Measurements from ENCODE around the gene B3GNT5.

B3GNT5 gene

GRCh38 chr3:183210862-183211341 lies 42.2 kb upstream of the B3GNT5 start:
- H3K4me1 Mint-ChIP-seq: peaks cover 16% of the 10 kb centered on the region
- no peak overlapping the region for H3K4me3 Mint-ChIP-seq
- TF ChIP-seq CTCF (IDR thresholded peaks at IDR 0.05; ENCODE audit: unreplicated experiment in 3 of 3): no peak
- H3K36me3 Mint-ChIP-seq (ENCODE audit: low read depth): no peaks in the 10 kb centered on the region
- H3K9me3 Mint-ChIP-seq: no peaks in the 10 kb centered on the region
- no peaks in the 10 kb centered on the region for H3K27me3 Mint-ChIP-seq (ENCODE audit: low read depth)
- H3K27ac Mint-ChIP-seq: no peak overlapping the region

GRCh38 chr3:183211352-183211751 lies 41.7 kb upstream of the B3GNT5 start:
- TF ChIP-seq CTCF (IDR thresholded peaks at IDR 0.05; ENCODE audit: unreplicated experiment in 3 of 3): no peak
- no peak overlapping the region for H3K4me3 Mint-ChIP-seq
- H3K9me3 Mint-ChIP-seq: no peaks in the 10 kb centered on the region
- peaks cover 17% of the 10 kb centered on the region for H3K4me1 Mint-ChIP-seq
- no peaks in the 10 kb centered on the region for H3K36me3 Mint-ChIP-seq (ENCODE audit: low read depth)
- no peaks in the 10 kb centered on the region for H3K27me3 Mint-ChIP-seq (ENCODE audit: low read depth)
- H3K27ac Mint-ChIP-seq: no peak overlapping the region

- TF ChIP-seq CTCF (IDR thresholded peaks at IDR 0.05; ENCODE audit: unreplicated experiment in 3 of 3): no peak
Observed at GRCh38 chr3:183212096-183212495, 41.0 kb upstream of the B3GNT5 start.

GRCh38 chr3:183212565-183212964 lies 40.5 kb upstream of the B3GNT5 start:
- Mint-ChIP-seq H3K9me3 (no peaks in the 10 kb centered on the region), H3K27me3 (ENCODE audit: low read depth) (no peaks in the 10 kb centered on the region), H3K4me1 (peaks cover 17% of the 10 kb centered on the region), H3K4me3 (no peak overlapping the region), H3K27ac (no peak overlapping the region), H3K36me3 (ENCODE audit: low read depth) (no peaks in the 10 kb centered on the region)
- no peak for TF ChIP-seq CTCF (IDR thresholded peaks at IDR 0.05; ENCODE audit: unreplicated experiment in 3 of 3)

More at GRCh38 chr3:183212096-183212495, 41.0 kb upstream of the B3GNT5 start:
- Mint-ChIP-seq H3K4me1 (peaks cover 17% of the 10 kb centered on the region), H3K27me3 (ENCODE audit: low read depth) (no peaks in the 10 kb centered on the region), H3K36me3 (ENCODE audit: low read depth) (no peaks in the 10 kb centered on the region), H3K27ac (no peak overlapping the region), H3K9me3 (no peaks in the 10 kb centered on the region), H3K4me3 (no peak overlapping the region)

GRCh38 chr3:183213415-183214276 lies 39.4 kb upstream of the B3GNT5 start:
- H3K4me1 Mint-ChIP-seq: peaks cover 17% of the 10 kb centered on the region
- no peaks in the 10 kb centered on the region for H3K36me3 Mint-ChIP-seq (ENCODE audit: low read depth)
- no peak for TF ChIP-seq CTCF (IDR thresholded peaks at IDR 0.05; ENCODE audit: unreplicated experiment in 3 of 3)

GRCh38 chr3:183214277-183214612 lies 38.8 kb upstream of the B3GNT5 start:
- no peak overlapping the region for H3K4me3 Mint-ChIP-seq

More at GRCh38 chr3:183213415-183214276, 39.4 kb upstream of the B3GNT5 start:
- H3K27ac Mint-ChIP-seq: peak overlapping the region in 1 of 3 experiments; percentile 6
- no peak overlapping the region for H3K4me3 Mint-ChIP-seq
- H3K27me3 Mint-ChIP-seq (ENCODE audit: low read depth): no peaks in the 10 kb centered on the region
- H3K9me3 Mint-ChIP-seq: no peaks in the 10 kb centered on the region

More at GRCh38 chr3:183214277-183214612, 38.8 kb upstream of the B3GNT5 start:
- Mint-ChIP-seq H3K27me3 (ENCODE audit: low read depth) (no peaks in the 10 kb centered on the region), H3K36me3 (ENCODE audit: low read depth) (no peaks in the 10 kb centered on the region), H3K9me3 (no peaks in the 10 kb centered on the region), H3K4me1 (peaks cover 17% of the 10 kb centered on the region), H3K27ac (peak overlapping the region in 1 of 3 experiments; percentile 6)
- no peak for TF ChIP-seq CTCF (IDR thresholded peaks at IDR 0.05; ENCODE audit: unreplicated experiment in 3 of 3)
